Activated naive CD4-positive, alpha-beta T cell treated with anti-CD3 and anti-CD28 coated beads, Interleukin-2, amount 10 ng/mL, durations not matched to agents 7 days and 5 days (primary cell): Measurements from ENCODE around the gene AUTS2.
"Not testable (repeated sequence)": the region's sequence is repeated elsewhere in the genome, so short reads cannot be mapped to it uniquely, and the experiment has no call there.

Source experiments
- CTCF ChIA-PET: fragments of 350-600 bp; sonication (Branson Sonifier 250); formaldehyde crosslinking; loops from one replicate; lab custom pipeline; 2021; ENCODE audit warnings: antibody characterized with exemption; lab: Charles Lee
- DNase-seq: peaks from one replicate; pipeline ENCODE4 v3.0.0-alpha.2; 2020
- H3K27ac Mint-ChIP-seq: one replicate; pipeline ENCODE4 v1.8.0; 2021; ENCODE audit warnings: mild to moderate bottlenecking, moderate library complexity, mixed read lengths
- H3K27me3 Mint-ChIP-seq: one replicate; pipeline ENCODE4 v1.8.0; 2021; ENCODE audit warnings: mild to moderate bottlenecking, mixed read lengths
- H3K36me3 Mint-ChIP-seq: one replicate; pipeline ENCODE4 v1.8.0; 2021; ENCODE audit warnings: mixed read lengths
- H3K4me1 Mint-ChIP-seq: one replicate; pipeline ENCODE4 v1.8.0; 2021; ENCODE audit warnings: mixed read lengths
- H3K4me3 Mint-ChIP-seq: one replicate; pipeline ENCODE4 v1.8.0; 2021; ENCODE audit warnings: mild to moderate bottlenecking, moderate library complexity, mixed read lengths
- H3K9me3 Mint-ChIP-seq: one replicate; pipeline ENCODE4 v1.8.0; 2021; ENCODE audit warnings: mixed read lengths

The AUTS2 gene

DNA sequence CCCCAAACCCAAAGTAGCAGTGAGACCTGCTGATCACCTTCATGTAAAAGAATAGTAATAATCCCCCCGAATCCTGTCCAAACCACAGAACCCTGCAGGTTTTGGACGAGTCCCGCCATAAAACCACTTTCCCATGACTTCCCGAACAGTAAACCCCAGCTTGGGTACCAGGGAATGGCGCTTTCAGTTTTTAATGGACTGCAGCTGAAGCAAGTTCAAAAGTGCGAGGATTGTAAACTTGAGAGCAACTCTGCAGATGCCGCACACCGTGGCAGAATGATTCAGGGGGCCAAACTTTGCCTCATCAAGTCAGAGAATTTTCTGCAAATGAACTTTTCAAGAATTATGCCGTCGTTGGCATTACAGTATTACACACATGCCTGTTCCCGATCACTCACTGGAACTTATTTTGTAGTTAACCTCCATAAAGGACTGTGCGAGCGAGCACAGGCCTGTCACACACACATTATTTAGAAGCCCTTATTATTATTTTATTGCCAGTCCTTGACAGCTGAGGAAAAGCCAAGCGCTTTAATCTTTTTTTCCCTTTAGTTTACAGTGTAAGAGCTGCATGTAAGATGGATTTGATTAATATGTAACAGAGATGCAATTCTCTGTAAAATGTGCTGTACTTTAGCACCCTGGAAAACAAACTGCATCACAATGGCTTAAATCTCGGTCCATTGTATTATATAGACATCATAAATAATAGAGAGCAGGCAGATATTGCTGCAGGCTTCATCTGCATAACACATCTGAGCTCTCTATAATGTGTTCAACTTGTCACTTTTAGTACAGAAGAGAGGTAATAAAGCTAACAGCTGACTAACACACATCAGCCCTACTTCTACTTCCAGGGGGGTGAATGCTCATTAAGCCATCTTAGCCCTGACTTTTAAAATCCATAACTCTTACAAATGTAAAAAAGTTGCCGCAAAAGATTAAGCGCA lies 1040.2 kb downstream of the AUTS2 start:
- CTCF ChIA-PET, result no interaction called here
- Mint-ChIP-seq H3K4me3 (no peak overlapping the region), H3K4me1 (no peaks in the 10 kb centered on the region), H3K27me3 (no peaks in the 10 kb centered on the region), H3K27ac (no peak overlapping the region), H3K36me3 (no peaks in the 10 kb centered on the region), H3K9me3 (peaks cover 11% of the 10 kb centered on the region)
- no peak for DNase-seq

GRCh38 chr7:70640266-70640833 lies 1042.1 kb downstream of the AUTS2 start:
- Mint-ChIP-seq H3K4me3 (no peak overlapping the region), H3K27ac (no peak overlapping the region), H3K36me3 (no peaks in the 10 kb centered on the region), H3K9me3 (peaks cover 4% of the 10 kb centered on the region), H3K4me1 (no peaks in the 10 kb centered on the region), H3K27me3 (no peaks in the 10 kb centered on the region)
- CTCF ChIA-PET, result no interaction called here
- DNase-seq, result no peak

DNA sequence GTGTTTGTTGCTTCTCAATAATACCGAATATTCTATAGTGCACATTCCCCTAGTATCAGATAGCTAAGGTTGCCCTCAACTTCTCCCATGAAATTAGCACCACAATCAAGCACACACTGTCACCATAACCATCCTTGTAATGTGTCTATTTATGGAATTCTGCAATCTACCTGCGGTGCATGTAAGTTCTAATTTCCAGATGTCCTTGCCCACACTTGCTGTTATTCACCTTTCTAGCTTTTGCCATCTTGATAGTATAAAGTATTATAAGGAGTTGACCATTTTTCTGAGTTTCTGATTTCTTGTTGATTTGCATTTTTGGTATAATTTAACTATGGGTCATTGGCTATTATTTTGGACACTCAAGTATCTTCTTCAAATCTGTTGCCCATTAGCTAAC lies 1043.6 kb downstream of the AUTS2 start:
- Mint-ChIP-seq H3K4me1 (no peaks in the 10 kb centered on the region), H3K27me3 (no peaks in the 10 kb centered on the region), H3K36me3 (no peaks in the 10 kb centered on the region), H3K9me3 (peaks cover 4% of the 10 kb centered on the region), H3K27ac (no peak overlapping the region), H3K4me3 (no peak overlapping the region)
- DNase-seq, result no peak
- CTCF ChIA-PET, result no interaction called here

GRCh38 chr7:70645279-70645678 lies 1047.0 kb downstream of the AUTS2 start:
- CTCF ChIA-PET, result no interaction called here
- H3K4me1 Mint-ChIP-seq, result peaks cover 18% of the 10 kb centered on the region

DNA sequence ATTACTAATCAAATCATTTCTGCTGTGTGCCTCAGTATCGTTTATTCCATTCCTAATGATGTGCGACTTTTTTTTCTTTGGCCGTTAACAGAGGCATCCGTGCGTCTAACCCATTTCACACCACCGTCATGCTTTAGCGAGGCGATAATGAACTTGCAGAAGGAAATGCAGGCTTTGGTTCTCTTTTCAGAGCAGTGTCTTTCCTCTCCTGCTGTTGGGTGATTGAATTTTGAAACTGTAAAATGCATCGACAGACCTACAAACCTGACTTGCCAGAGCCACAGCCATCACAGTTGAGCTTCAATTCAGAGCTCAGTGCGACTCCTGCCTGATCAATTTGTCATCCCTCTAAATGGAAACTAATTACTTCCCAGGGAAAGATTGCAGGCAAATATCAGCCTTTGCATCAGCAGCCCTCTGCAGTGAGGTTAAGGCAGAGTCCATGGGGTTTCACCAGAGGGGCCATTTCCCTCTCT lies 1047.6 kb downstream of the AUTS2 start:
- CTCF ChIA-PET, result no interaction called here
- no peaks in the 10 kb centered on the region for H3K27me3 Mint-ChIP-seq
- no peaks in the 10 kb centered on the region for H3K36me3 Mint-ChIP-seq
- no peak for DNase-seq
- H3K9me3 Mint-ChIP-seq, result peaks cover 15% of the 10 kb centered on the region
- no peak overlapping the region for H3K4me3 Mint-ChIP-seq
- H3K27ac Mint-ChIP-seq, result no peak overlapping the region
- H3K4me1 Mint-ChIP-seq, result peaks cover 18% of the 10 kb centered on the region

More at GRCh38 chr7:70645279-70645678, 1047.0 kb downstream of the AUTS2 start:
- Mint-ChIP-seq H3K4me3 (no peak overlapping the region), H3K36me3 (no peaks in the 10 kb centered on the region), H3K9me3 (peaks cover 10% of the 10 kb centered on the region), H3K27ac (no peak overlapping the region), H3K27me3 (no peaks in the 10 kb centered on the region)
- no peak for DNase-seq

- Mint-ChIP-seq H3K9me3 (peaks cover 15% of the 10 kb centered on the region), H3K36me3 (no peaks in the 10 kb centered on the region), H3K27ac (no peak overlapping the region), H3K4me3 (no peak overlapping the region), H3K27me3 (no peaks in the 10 kb centered on the region), H3K4me1 (peaks cover 18% of the 10 kb centered on the region)
- DNase-seq, result no peak
- CTCF ChIA-PET, result no interaction called here
Measured at GRCh38 chr7:70646536-70647248, 1048.4 kb downstream of the AUTS2 start.

GRCh38 chr7:70647801-70648498 lies 1049.7 kb downstream of the AUTS2 start:
- CTCF ChIA-PET, result interaction anchor here (1.1 kb wide), 1 partner anchor 44 kb away, joined by 3 read pairs; no protein-coding TSS in a partner anchor
- peaks cover 18% of the 10 kb centered on the region for H3K4me1 Mint-ChIP-seq
- H3K27ac Mint-ChIP-seq, result peak overlapping the region; percentile 64

GRCh38 chr7:70648499-70648861 lies 1050.2 kb downstream of the AUTS2 start:
- CTCF ChIA-PET, result interaction anchor here (1.1 kb wide), 1 partner anchor 44 kb away, joined by 3 read pairs; no protein-coding TSS in a partner anchor
- H3K4me1 Mint-ChIP-seq, result peaks cover 18% of the 10 kb centered on the region

More at GRCh38 chr7:70647801-70648498, 1049.7 kb downstream of the AUTS2 start:
- Mint-ChIP-seq H3K36me3 (no peaks in the 10 kb centered on the region), H3K4me3 (no peak overlapping the region), H3K9me3 (peaks cover 13% of the 10 kb centered on the region), H3K27me3 (no peaks in the 10 kb centered on the region)
- DNase-seq, result peak; percentile 80

DNA sequence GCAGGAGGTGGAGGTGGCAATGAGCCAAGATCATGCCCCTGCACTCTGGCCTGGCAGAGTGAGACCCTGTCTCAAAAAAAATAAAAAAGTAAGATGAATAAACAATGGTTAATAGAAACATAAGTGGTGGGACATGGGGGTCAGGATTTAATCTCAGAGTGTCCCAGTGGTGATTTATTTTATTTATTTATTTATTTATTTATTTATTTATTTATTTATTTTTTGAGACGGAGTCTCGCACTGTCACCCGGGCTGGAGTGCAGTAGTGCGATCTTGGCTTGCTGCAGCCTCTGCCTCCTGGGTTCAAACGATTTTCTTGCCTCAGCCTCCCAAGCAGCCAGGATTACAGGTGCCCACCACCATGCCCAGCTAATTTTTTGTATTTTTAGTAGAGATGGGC lies 1051.0 kb downstream of the AUTS2 start:
- H3K27ac Mint-ChIP-seq, result no peak overlapping the region
- CTCF ChIA-PET, result no interaction called here
- DNase-seq, result no peak
- no peaks in the 10 kb centered on the region for H3K36me3 Mint-ChIP-seq
- no peaks in the 10 kb centered on the region for H3K27me3 Mint-ChIP-seq
- peaks cover 13% of the 10 kb centered on the region for H3K9me3 Mint-ChIP-seq
- peaks cover 18% of the 10 kb centered on the region for H3K4me1 Mint-ChIP-seq
- H3K4me3 Mint-ChIP-seq, result no peak overlapping the region

More at GRCh38 chr7:70648499-70648861, 1050.2 kb downstream of the AUTS2 start:
- not testable (repeated sequence) for H3K27me3 Mint-ChIP-seq, DNase-seq, H3K36me3 Mint-ChIP-seq, H3K4me3 Mint-ChIP-seq
- Mint-ChIP-seq H3K27ac (peak overlapping the region; percentile 64), H3K9me3 (peaks cover 13% of the 10 kb centered on the region)

DNA sequence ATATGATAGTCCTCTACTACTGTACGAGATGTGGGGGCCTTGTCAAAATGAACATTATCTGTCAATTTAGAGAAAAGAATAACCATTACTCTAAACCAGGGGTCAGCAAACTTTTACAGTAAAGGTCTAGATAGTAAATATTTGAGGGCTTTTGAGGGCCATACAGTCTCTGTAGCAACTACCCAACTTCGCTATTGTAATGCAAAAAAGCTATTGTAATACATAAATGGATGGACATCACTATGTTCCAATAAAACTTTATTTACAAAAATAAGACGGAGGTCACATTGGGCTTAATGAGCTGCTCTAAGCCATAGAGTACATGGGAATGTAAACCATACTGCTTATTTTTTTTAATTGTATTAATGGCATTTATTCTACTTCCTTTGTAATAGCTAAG lies 1055.9 kb downstream of the AUTS2 start:
- H3K36me3 Mint-ChIP-seq, result no peaks in the 10 kb centered on the region
- H3K4me3 Mint-ChIP-seq, result no peak overlapping the region
- no peak for DNase-seq
- H3K27me3 Mint-ChIP-seq, result no peaks in the 10 kb centered on the region
- CTCF ChIA-PET, result no interaction called here
- no peak overlapping the region for H3K27ac Mint-ChIP-seq
- peaks cover 10% of the 10 kb centered on the region for H3K9me3 Mint-ChIP-seq
- H3K4me1 Mint-ChIP-seq, result no peaks in the 10 kb centered on the region

DNA sequence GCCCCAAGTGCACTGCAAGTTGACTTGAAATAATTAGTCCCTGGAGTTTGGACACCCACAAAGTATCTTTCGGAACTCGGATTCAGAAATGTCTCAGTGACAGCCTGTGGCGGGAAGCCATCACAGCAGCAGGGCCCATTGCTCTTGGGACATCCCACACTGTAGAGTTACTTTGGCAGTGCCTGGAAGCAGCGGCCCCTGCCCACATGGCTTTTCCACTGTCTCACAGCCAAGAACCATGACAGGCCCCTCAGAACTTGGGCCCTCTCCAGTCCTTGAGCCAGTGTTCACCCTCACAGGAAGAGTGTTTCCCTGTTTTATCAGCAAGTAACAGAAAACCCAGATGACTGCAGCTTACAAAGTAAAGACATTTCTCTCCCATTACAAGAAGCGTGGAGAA lies 1056.7 kb downstream of the AUTS2 start:
- H3K27me3 Mint-ChIP-seq, result no peaks in the 10 kb centered on the region
- no peaks in the 10 kb centered on the region for H3K36me3 Mint-ChIP-seq
- no peak for DNase-seq
- peaks cover 8% of the 10 kb centered on the region for H3K9me3 Mint-ChIP-seq
- no peak overlapping the region for H3K27ac Mint-ChIP-seq
- CTCF ChIA-PET, result no interaction called here
- H3K4me3 Mint-ChIP-seq, result no peak overlapping the region
- H3K4me1 Mint-ChIP-seq, result peaks cover 5% of the 10 kb centered on the region

DNA sequence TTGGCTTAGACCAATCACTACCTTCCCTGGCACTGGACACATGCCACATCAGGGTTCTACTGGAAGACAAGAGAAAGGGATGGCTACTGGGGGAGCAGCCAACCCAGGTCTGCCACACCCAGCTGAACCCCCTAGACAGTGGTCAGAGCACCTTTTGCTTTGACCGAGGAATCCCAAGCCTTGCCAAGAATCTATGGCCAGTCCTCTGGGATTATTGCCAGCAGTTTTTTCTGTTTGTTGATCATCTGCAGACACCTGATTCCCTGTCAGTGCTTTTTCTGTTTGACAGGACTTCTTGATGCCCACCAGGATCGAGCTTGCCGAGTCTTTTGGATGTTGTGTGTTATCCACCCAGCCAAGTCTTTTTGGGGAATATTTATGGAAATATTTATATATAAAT lies 1057.4 kb downstream of the AUTS2 start:
- peaks cover 12% of the 10 kb centered on the region for H3K4me1 Mint-ChIP-seq
- H3K4me3 Mint-ChIP-seq, result no peak overlapping the region
- CTCF ChIA-PET, result no interaction called here
- H3K27ac Mint-ChIP-seq, result no peak overlapping the region
- H3K27me3 Mint-ChIP-seq, result no peaks in the 10 kb centered on the region
- peaks cover 6% of the 10 kb centered on the region for H3K9me3 Mint-ChIP-seq
- DNase-seq, result no peak
- H3K36me3 Mint-ChIP-seq, result no peaks in the 10 kb centered on the region

DNA sequence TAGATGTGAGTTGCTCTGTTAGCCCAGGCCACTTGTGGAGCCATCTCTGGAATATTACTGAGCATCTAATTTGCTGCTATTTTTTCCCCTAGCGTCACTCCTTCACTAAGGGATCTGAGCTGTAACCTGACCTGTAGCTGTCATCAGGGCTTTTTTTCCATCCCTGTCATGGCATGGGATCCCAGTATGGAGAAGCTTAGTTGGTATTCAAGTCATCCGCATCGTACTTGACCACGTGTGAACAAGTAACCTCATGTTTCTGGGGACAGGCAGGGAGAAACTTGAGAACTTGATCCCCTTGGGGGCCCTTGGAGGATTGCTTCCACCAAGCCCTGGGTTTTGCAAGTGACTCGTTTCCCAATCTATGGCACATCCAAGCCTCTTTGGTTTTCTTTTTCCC lies 1059.3 kb downstream of the AUTS2 start:
- Mint-ChIP-seq H3K4me3 (no peak overlapping the region), H3K27ac (no peak overlapping the region), H3K4me1 (peaks cover 15% of the 10 kb centered on the region)

More for the DNA sequence above, 1059.3 kb downstream of the AUTS2 start:
- Mint-ChIP-seq H3K27me3 (no peaks in the 10 kb centered on the region), H3K36me3 (no peaks in the 10 kb centered on the region), H3K9me3 (peaks cover 3% of the 10 kb centered on the region)
- DNase-seq, result no peak
- CTCF ChIA-PET, result interaction anchor here (1.5 kb wide), 1 partner anchor 13 kb away, joined by 3 read pairs; no protein-coding TSS in a partner anchor
